NCI-H1417 (cell line): Measurements from ENCODE around the gene PLCD4.

Source experiments
- DNase-seq, 3 experiments: peaks; one replicate each; lab custom pipeline; 2025; lab: John Stamatoyannopoulos, UW

PLCD4 gene

GRCh38 chr2:218621007-218621406 is 13.3 kb downstream of the PLCD4 start:
- no peak for DNase-seq

DNA sequence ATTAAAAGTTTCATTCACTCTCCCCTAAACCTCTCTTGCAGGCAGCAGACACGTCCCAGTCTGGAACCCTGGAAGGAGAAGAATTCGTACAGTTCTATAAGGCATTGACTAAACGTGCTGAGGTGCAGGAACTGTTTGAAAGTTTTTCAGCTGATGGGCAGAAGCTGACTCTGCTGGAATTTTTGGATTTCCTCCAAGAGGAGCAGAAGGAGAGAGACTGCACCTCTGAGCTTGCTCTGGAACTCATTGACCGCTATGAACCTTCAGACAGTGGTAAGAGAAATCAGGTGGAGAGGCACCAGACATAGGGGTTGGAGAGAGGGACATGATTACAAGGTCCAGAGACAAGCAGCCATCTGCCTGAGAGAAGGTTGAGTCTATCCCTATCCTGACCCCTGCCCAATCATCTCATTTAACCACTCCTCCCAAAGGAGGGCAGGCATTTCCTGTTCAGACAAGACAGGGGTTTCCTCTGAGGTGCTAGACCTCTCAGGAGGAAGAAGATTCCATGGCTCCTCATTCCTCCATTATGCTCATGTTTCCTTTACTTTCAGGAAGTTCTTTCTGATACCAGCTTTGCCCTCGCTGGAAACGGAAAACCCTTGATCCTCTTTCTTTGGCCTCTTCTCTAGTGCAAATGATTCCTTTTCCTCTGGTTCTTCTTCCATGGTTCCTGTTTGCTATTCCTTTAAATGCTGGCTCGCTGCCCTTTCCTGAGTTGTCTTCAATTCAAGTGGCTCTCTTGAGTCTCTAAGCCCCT is 15.1 kb downstream of the PLCD4 start:
- DNase-seq, result no peak

- DNase-seq, result no peak
Observed at GRCh38 chr2:218623366-218623705, 15.6 kb downstream of the PLCD4 start.

- DNase-seq, result no peak
Observed at GRCh38 chr2:218626369-218626768, 18.7 kb downstream of the PLCD4 start.

DNA sequence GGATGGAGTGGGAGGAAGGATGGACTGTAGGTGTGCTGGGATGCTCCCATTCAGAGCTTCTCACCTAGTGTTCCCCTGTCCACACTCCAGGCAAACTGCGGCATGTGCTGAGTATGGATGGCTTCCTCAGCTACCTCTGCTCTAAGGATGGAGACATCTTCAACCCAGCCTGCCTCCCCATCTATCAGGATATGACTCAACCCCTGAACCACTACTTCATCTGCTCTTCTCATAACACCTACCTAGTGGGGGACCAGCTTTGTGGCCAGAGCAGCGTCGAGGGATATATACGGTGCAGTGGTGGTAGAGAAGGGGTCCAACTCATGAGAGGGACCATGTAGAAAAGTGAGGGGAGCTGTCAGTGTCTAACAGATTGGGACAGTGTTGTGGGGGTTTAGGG is 20.2 kb downstream of the PLCD4 start:
- DNase-seq, result no peak

DNA sequence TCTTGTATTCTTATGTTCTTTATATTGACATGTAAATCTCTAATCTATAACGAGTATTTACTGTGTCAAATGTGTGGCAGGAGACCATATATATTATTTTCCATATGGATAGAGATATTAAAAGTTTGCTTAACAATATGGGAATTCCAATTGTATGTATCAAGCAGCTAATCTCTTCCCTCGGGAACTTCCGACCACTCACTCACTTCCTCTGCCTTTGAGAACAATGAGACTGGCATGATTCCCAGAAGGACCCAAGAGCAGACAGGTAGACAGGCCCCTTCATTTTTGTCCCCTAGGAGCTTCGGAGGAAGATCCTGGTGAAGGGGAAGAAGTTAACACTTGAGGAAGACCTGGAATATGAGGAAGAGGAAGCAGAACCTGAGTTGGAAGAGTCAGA is 24.1 kb downstream of the PLCD4 start:
- no peak for DNase-seq

DNA sequence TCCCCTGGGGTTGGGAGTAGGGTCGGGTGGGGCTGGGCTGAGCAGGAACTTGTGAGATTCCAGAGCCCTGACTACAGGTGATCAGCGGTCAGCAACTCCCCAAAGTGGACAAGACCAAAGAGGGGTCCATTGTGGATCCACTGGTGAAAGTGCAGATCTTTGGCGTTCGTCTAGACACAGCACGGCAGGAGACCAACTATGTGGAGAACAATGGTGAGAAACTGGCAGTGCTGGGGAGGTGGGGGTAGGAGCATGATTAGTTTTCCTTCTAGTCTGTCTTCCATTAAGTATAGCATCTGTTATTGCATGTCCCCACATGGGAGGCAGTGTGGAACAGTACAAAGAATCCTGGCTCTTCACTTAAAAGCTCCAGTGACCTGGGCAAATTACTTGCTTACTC is 28.0 kb downstream of the PLCD4 start:
- no peak for DNase-seq

DNA sequence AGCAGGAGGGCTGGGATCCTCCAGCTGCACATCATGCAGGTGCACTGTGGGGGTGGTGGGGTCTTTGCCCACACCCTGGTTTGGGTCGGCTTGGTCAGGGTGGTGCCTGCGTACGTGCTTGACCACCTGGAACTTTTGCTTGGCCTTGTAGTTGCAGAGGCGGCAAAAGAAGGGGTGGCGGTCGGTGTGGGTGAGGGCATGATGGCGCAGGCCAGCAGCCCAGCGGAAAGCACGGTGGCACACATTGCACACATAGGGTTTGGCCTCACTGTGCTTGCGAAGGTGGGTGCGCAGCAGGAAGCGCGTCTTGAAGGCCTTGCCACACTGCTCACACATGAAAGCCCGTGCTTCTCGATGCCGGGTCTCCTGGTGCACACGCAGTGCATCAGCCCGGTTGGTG is 30.7 kb downstream of the PLCD4 start:
- no peak for DNase-seq

GRCh38 chr2:218642121-218642656 is 34.5 kb downstream of the PLCD4 start:
- DNase-seq, result no peak

DNA sequence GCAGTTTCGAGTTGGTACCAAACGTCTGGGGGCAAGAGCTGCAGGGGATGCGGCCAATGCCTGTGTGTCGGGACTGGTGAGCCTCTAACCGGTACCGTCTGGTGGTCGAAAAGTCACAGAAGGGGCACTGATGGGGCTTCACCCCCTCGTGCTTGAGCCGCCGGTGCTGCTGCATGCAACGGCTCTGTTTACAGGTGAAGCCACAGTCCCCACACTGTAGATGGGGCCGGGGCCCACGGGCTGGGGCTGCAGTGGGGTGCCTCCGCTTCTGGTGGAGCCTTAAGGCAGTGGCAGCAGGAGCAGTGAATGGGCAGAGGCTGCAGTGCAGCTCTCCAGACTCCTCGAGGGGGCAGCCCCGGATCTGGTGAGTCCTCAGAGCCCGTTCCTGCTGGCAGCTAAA is 35.1 kb downstream of the PLCD4 start:
- DNase-seq, result no peak

- no peak for DNase-seq
Observed at GRCh38 chr2:218643751-218644310, 36.1 kb downstream of the PLCD4 start.

DNA sequence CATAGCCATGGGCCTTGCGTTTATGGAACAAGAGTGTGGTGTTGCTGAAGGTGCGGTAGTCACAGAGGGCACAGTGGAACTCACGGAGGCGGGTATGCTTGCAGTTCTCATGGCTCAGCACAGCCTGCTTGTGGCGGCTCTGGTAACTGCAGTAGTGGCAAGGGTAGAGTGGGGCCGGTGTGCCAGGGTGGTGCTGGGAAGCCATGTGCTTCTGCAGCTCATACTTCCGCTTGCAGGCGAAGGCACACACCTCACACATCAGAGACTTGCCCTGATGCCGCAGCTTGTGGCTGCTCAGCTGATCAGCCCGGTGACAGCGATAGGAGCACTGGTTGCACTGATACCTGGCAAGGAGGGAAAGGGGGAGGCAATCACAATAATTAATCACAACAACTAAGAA is 37.0 kb downstream of the PLCD4 start:
- no peak for DNase-seq

DNA sequence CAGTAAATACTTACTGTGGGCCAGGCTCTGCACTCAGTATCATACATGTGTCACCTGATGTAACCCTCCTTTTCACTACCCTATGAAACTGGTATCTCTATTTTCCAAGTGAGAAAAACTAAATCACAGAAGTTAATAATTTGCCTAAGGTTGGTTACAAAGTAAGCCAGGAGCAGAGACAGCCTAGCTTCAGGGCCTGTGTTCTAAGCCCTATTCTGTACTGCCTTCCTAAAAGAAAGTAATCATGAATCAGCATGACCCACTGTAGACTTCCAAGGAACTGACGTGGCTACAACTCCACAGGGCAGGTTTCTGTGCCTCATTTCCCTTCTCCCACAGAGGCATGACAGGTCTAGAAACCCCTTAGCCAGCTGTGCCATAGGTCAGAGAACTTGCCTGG is 37.4 kb downstream of the PLCD4 start:
- DNase-seq, result no peak

DNA sequence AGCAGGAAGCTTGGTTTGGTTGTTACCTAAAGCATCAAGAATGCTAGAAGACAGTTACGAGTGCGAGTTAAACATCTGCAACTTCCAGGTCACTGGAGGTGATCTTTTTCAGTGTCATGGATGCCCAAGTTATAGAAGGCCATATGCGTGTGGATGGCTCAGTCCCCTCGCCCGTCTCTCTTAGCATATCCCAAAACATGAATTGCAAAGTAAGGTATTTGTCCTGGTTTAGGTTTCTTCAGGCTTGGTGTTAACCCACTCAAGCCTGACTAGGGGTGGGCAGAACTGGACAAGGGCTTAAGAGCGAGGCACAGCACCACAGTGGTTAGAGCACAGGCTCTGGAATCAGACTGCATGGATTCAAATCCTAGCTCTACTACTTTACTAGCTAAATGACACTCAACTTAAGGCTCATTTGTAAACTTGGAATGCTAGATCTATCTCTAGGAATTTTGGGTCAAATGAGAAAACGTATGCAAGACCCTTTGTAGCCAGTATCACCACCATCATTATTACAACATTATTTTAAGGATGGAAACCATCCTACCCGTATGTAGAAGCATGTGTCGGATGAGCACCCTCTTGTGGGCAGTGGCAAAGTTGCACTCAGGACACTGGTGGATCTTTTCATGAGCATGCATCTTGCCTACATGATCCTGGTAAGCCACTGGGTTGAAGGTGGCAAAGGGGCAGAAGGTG is 40.5 kb downstream of the PLCD4 start:
- peak; percentile 3 to 62 (median 29) for DNase-seq

GRCh38 chr2:218648787-218649100 is 41.0 kb downstream of the PLCD4 start:
- no peak for DNase-seq

DNA sequence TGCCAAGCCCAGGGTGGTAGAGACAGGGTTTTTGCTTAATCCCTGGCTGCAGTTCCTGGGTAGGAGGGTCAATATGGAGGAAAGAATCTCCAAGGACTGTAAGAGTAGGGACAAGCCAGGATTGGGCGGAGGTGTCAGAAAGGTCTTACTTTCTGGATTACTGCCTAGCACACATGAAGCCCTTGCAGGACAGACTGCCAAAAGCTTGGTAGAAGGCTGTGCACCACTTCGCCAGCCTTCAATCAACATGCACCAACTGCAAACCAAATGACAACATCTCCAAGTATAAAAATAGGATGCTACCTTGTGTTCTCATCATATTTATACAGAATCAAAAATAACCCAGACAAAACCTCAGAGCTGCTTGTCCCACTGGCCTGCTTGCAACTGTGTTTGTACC is 48.1 kb downstream of the PLCD4 start:
- no peak for DNase-seq

DNA sequence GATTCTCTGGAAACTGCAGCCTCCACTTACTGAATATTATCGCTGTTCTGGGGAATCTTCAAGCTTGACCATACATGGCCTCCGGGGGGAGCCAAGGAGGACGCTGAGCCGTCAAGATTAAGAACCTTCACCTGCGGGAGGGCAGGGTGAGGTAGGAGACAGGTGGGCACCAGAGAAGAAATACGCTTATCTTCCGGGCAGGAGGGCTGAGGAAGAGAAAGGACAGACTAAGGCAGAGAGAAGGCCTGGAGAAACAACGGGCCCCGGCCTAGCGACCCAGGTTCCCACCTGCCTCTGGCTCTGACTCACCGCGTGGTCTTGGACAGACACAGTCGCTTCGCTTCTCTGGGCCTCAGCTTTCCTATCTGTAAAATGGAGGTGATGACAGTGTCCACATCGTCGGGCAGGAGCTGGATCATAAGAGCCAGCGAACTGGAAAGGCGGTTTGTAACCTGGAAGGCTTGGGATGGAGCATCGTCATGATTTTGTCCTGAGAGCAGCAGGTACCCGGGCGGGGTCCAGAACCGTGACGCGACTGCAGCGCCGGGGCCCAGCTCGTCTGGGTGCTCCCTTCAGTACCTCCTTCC is 51.1 kb downstream of the PLCD4 start:
- DNase-seq, result peak; percentile 12 to 66 (median 58)

GRCh38 chr2:218659258-218659987 is 51.7 kb downstream of the PLCD4 start, which contains the start of the genes BCS1L and ZNF142:
Gene BCS1L (plus strand): TSS chr2:218659683. CDS start chr2:218660988, 1,305 bp downstream.
Gene ZNF142 (minus strand): TSS chr2:218659623. CDS start chr2:218656429, 3,194 bp downstream.
- DNase-seq, result peak; percentile 85 to 93 (median 93)

GRCh38 chr2:218659988-218660358 is 52.3 kb downstream of the PLCD4 start:
- no peak for DNase-seq

DNA sequence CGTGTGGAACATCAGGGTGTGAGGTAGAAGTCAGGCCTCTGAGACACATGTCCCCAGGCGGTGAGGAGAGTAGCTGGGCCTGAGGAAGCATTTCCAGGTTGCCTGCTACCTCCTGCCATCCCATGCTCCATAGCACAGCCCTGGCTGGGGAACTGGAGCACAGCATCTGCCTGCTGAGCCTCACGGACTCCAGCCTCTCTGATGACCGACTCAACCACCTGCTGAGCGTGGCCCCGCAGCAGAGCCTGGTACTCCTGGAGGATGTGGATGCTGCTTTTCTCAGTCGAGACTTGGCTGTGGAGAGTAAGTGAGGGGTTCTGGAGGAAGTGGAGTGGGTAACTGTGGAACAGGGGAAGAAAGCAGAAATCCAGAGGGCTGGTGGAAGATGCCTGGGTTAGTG is 54.7 kb downstream of the PLCD4 start:
- DNase-seq, result no peak

DNA sequence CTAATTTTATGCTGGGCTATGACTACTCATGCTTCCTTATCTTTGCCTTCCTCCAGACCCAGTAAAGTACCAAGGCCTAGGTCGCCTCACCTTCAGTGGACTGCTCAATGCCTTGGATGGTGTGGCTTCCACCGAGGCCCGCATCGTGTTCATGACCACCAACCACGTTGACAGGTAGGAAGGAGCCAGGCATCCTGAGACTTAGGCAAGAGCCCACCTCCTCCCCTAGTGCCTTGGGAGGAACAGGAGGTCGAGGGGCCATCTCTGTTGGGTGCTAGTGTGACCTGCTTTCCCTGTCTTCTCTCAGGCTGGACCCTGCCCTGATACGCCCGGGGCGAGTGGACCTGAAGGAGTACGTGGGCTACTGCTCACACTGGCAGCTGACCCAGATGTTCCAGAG is 55.1 kb downstream of the PLCD4 start:
- no peak for DNase-seq

- DNase-seq, result no peak
Observed at GRCh38 chr2:218663901-218664300, 56.2 kb downstream of the PLCD4 start.
